ENCODE measurements around the gene OR2V2. TPM values are rescaled to one million over a fixed set of nuclear protein-coding genes. Genes with fewer than 3 reads are reported as not detected.

The OR2V2 gene
- total and polyA plus RNA-seq, 4 donors, result not detected

DNA sequence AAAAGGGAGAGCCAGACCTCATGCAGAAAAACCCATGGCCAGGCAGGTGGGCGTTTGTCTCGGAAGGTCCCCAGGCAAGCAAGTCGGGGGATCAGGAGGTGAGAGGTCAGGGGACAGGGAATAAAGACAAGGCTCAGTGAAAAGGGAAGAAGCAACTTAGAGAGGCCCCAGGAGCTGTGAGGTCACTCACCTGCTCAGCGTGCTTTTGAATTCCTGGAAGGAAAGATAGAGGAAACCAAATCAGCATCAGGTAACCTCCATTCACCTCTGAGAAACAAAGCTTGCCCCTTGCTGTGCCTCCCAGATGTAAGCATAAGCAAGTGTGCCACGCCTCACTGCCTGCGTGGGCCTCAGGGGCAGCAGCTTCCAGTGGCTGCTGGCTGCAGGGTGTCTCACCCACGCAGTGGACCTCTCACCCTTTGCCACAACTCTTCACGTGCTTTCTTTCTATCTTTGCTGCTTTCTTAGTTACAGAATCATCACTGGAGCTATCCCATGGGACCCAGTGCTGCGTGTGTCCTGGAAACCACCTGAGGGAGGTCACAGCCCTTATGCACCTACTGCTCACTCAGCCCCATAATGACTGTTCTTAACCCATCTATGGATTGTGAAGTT is 51.6 kb downstream of the OR2V2 start:
- H3K36me3 ChIP-seq (ENCODE audit: control insufficient read depth in 4 of 4, insufficient read depth in 4 of 4, low read length in 4 of 4), result no peaks in the 10 kb centered on the region
- TF ChIP-seq, protein P1, sequence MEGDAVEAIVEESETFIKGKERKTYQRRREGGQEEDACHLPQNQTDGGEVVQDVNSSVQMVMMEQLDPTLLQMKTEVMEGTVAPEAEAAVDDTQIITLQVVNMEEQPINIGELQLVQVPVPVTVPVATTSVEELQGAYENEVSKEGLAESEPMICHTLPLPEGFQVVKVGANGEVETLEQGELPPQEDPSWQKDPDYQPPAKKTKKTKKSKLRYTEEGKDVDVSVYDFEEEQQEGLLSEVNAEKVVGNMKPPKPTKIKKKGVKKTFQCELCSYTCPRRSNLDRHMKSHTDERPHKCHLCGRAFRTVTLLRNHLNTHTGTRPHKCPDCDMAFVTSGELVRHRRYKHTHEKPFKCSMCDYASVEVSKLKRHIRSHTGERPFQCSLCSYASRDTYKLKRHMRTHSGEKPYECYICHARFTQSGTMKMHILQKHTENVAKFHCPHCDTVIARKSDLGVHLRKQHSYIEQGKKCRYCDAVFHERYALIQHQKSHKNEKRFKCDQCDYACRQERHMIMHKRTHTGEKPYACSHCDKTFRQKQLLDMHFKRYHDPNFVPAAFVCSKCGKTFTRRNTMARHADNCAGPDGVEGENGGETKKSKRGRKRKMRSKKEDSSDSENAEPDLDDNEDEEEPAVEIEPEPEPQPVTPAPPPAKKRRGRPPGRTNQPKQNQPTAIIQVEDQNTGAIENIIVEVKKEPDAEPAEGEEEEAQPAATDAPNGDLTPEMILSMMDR (IDR thresholded peaks at IDR 0.05; ENCODE audit: control extremely low read depth, extremely low read depth), result no peak
- peaks cover 0 to 31% (median 25%) of the 10 kb centered on the region in 3 donors for H3K27me3 ChIP-seq (ENCODE audit: control insufficient read depth in 3 of 3, insufficient read depth in 3 of 3, low read length in 2 of 3)
- no peaks in the 10 kb centered on the region for H3K9me3 ChIP-seq (ENCODE audit: control insufficient read depth in 4 of 4, insufficient read depth in 3 of 4, low read length in 3 of 4)
- no peak for DNase-seq
- no peak overlapping the region for H3K9ac ChIP-seq (ENCODE audit: insufficient read depth in 1 of 2, low read length in 2 of 2)
- ATAC-seq (ENCODE audit: insufficient read depth, low FRiP score), result no peak
- peaks cover 0 to 12% (median 0%) of the 10 kb centered on the region in 5 donors for H3K4me1 ChIP-seq (ENCODE audit: control insufficient read depth in 5 of 5, insufficient read depth in 5 of 5, low read length in 5 of 5)
- 64 to 68% methylated on average over 9 of the region's 9 CpGs for WGBS, 2 donors
- no peak overlapping the region for H3K27ac ChIP-seq (ENCODE audit: low read depth in 1 of 2, low read length in 1 of 2)
- no peak overlapping the region for H3K4me3 ChIP-seq

DNA sequence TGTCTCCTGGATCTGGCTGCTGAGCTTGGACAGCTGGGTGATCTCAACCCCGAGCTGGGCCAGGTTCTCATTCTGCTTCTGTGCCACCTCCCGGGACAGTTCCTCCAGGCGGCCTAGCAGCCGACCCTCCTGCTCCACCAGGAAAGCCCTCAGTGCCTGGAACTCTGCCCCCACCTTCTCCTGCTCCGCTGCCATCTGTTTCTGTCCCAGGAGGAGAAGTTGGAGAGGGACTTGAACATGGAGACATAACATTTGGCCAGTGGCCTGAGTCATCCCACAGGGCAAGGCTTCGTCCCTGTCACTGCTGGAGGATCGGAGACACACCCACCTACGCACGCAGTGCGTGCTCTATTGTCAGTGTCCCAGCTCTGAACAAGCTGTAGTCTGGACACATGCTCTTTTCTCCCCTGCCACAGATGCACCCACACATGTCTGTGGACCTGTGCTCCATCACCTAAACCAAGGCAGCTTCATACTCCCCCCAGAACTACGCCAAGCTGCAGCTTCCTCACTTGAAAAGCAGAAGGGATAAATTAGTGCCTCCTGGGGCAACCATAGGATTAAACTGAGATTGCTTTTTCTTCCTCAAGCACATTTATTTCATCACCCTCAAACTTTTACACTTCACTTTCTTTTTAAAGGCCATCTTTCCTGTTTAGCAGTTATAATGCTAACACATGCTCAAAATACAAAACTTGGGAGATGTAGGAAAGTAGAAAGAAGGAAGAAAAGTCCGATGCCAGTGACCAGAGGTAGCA is 52.7 kb downstream of the OR2V2 start:
- Histone ChIP-seq H3K27me3 (ENCODE audit: control insufficient read depth in 3 of 3, insufficient read depth in 3 of 3, low read length in 2 of 3) (peaks cover 0 to 34% (median 25%) of the 10 kb centered on the region in 3 donors), H3K9ac (ENCODE audit: insufficient read depth in 1 of 2, low read length in 2 of 2) (no peak overlapping the region), H3K4me3 (no peak overlapping the region), H3K4me1 (ENCODE audit: control insufficient read depth in 5 of 5, insufficient read depth in 5 of 5, low read length in 5 of 5) (peaks cover 0 to 10% (median under 1%) of the 10 kb centered on the region in 5 donors), H3K36me3 (ENCODE audit: control insufficient read depth in 4 of 4, insufficient read depth in 4 of 4, low read length in 4 of 4) (no peaks in the 10 kb centered on the region), H3K27ac (ENCODE audit: low read depth in 1 of 2, low read length in 1 of 2) (no peak overlapping the region), H3K9me3 (ENCODE audit: control insufficient read depth in 4 of 4, insufficient read depth in 3 of 4, low read length in 3 of 4) (no peaks in the 10 kb centered on the region)
- 73 to 76% methylated on average over 12 of the region's 12 CpGs for WGBS, 2 donors
- ATAC-seq (ENCODE audit: insufficient read depth, low FRiP score), result no peak
- TF ChIP-seq, protein P1 (IDR thresholded peaks at IDR 0.05; ENCODE audit: control extremely low read depth, extremely low read depth), result no peak
- DNase-seq, result no peak

DNA sequence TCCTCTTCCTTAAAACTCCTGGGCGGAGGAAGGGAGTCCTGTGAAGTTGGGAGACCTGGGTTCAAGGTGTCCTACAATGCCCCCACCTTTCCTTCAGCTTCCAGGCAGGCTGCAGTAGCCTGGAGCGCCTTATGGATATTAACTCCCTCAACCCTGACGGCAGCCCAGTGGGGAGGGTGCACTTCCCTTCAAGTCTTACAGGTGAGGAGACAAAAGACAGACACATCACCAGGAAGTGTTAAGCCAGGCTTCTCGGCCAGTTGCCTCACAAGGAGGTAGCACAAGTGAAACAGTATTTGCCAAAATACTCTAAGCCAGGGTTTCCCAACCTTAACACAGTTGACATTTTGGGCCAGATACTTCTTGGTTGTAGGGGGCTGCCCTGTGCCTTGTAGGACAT is 53.4 kb downstream of the OR2V2 start:
- H3K4me3 ChIP-seq, result no peak overlapping the region
- H3K27ac ChIP-seq (ENCODE audit: low read depth in 1 of 2, low read length in 1 of 2), result no peak overlapping the region
- WGBS, 2 donors, result 53 to 70% methylated on average over 4 of the region's 4 CpGs
- H3K27me3 ChIP-seq (ENCODE audit: control insufficient read depth in 3 of 3, insufficient read depth in 3 of 3, low read length in 2 of 3), result peaks cover 0 to 39% (median 29%) of the 10 kb centered on the region in 3 donors
- DNase-seq (no peak), ATAC-seq (ENCODE audit: insufficient read depth, low FRiP score) (no peak)
- H3K9me3 ChIP-seq (ENCODE audit: control insufficient read depth in 4 of 4, insufficient read depth in 3 of 4, low read length in 3 of 4), result no peaks in the 10 kb centered on the region
- TF ChIP-seq, protein P1 (IDR thresholded peaks at IDR 0.05; ENCODE audit: control extremely low read depth, extremely low read depth), result no peak
- H3K36me3 ChIP-seq (ENCODE audit: control insufficient read depth in 4 of 4, insufficient read depth in 4 of 4, low read length in 4 of 4), result no peaks in the 10 kb centered on the region
- no peak overlapping the region for H3K9ac ChIP-seq (ENCODE audit: insufficient read depth in 1 of 2, low read length in 2 of 2)
- H3K4me1 ChIP-seq (ENCODE audit: control insufficient read depth in 5 of 5, insufficient read depth in 5 of 5, low read length in 5 of 5), result peaks cover 0 to 14% (median 2%) of the 10 kb centered on the region in 5 donors

Data from lung (tissue), 12 donors.